IPS-18a (cell line): ENCODE data around the gene LYPD6B.

Experiments used
- H3K27ac ChIP-seq: one replicate; pipeline ENCODE4 v1.5.1; 2013; ENCODE audit warnings: low read length
- H3K27me3 ChIP-seq: one replicate; pipeline ENCODE4 v1.6.1; 2013; ENCODE audit warnings: mild to moderate bottlenecking, low read length; ENCODE audit not compliant: control insufficient read depth, insufficient read depth
- H3K36me3 ChIP-seq: one replicate; pipeline ENCODE4 v1.6.1; 2013; ENCODE audit warnings: low read depth, low read length; ENCODE audit not compliant: control insufficient read depth
- H3K4me1 ChIP-seq: one replicate; pipeline ENCODE4 v1.6.1; 2013; ENCODE audit warnings: low read depth, low read length; ENCODE audit not compliant: control insufficient read depth
- H3K4me3 ChIP-seq: one replicate; pipeline ENCODE4 v1.5.1; 2013; ENCODE audit warnings: low read length
- H3K9ac ChIP-seq: one replicate; pipeline ENCODE4 v1.6.1; 2013; ENCODE audit warnings: mild to moderate bottlenecking, low read length, moderate library complexity
- H3K9me3 ChIP-seq: one replicate; pipeline ENCODE4 v1.6.1; 2013; ENCODE audit warnings: low read depth, low read length; ENCODE audit not compliant: control insufficient read depth

LYPD6B gene

GRCh38 chr2:149136111-149136510, 97.6 kb downstream of the LYPD6B start:
- Histone ChIP-seq H3K27me3 (no peaks in the 10 kb centered on the region), H3K4me1 (peaks cover 3% of the 10 kb centered on the region), H3K9ac (no peak overlapping the region), H3K36me3 (no peaks in the 10 kb centered on the region), H3K4me3 (no peak overlapping the region), H3K9me3 (no peaks in the 10 kb centered on the region), H3K27ac (no peak overlapping the region)

DNA sequence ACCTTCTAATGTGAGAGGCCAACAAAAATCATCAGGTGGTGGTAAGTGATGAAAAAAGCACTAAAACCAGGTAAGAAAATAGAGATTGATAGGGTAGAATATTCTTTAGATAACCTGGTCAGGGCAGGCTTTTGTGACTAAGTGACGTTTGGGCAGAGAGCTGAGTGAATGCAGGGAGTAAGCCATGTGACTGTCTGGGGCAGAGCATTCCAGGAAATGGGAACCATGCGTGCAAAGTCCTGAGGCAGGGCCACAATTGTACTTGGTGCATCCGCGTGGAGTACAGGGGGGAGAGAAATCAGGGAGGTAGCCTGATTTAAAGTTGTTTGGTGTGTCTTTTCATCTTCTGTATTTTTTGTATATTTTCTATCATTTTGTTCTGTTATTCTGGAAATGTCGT, 102.5 kb downstream of the LYPD6B start:
- Histone ChIP-seq H3K4me1 (no peaks in the 10 kb centered on the region), H3K36me3 (no peaks in the 10 kb centered on the region), H3K27me3 (no peaks in the 10 kb centered on the region), H3K4me3 (no peak overlapping the region), H3K9me3 (no peaks in the 10 kb centered on the region), H3K9ac (no peak overlapping the region), H3K27ac (no peak overlapping the region)

DNA sequence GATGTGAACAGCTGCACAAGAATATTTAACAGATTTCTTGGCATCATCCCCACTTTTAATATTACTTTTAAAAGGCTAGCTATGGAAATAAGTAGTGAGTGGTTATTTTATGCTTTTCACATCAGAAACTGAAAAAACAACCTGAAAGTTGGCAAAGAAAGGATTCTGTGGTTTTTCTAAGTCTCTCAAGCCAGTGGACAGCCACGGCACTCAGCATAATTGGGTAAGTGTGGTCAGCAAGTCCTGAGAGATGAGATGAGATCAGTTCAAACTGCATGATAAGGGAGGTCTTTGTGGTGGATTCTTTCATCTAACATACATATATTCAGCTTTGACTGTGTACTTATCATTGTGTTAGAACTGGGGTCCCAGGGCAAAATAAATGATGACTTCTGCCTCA, 105.2 kb downstream of the LYPD6B start:
- Histone ChIP-seq H3K9me3 (no peaks in the 10 kb centered on the region), H3K9ac (no peak overlapping the region), H3K36me3 (no peaks in the 10 kb centered on the region), H3K4me1 (no peaks in the 10 kb centered on the region), H3K4me3 (no peak overlapping the region), H3K27ac (no peak overlapping the region), H3K27me3 (no peaks in the 10 kb centered on the region)

GRCh38 chr2:149145314-149146295, 107.1 kb downstream of the LYPD6B start:
- no peak overlapping the region for H3K9ac ChIP-seq

GRCh38 chr2:149146876-149147275, 108.4 kb downstream of the LYPD6B start:
- no peak overlapping the region for H3K9ac ChIP-seq
- no peaks in the 10 kb centered on the region for H3K36me3 ChIP-seq
- H3K4me1 ChIP-seq: no peaks in the 10 kb centered on the region
- no peak overlapping the region for H3K27ac ChIP-seq
- no peaks in the 10 kb centered on the region for H3K9me3 ChIP-seq
- no peaks in the 10 kb centered on the region for H3K27me3 ChIP-seq
- no peak overlapping the region for H3K4me3 ChIP-seq

More at GRCh38 chr2:149145314-149146295, 107.1 kb downstream of the LYPD6B start:
- no peaks in the 10 kb centered on the region for H3K9me3 ChIP-seq
- no peaks in the 10 kb centered on the region for H3K4me1 ChIP-seq
- no peak overlapping the region for H3K27ac ChIP-seq
- H3K36me3 ChIP-seq: no peaks in the 10 kb centered on the region
- no peaks in the 10 kb centered on the region for H3K27me3 ChIP-seq
- H3K4me3 ChIP-seq: no peak overlapping the region

DNA sequence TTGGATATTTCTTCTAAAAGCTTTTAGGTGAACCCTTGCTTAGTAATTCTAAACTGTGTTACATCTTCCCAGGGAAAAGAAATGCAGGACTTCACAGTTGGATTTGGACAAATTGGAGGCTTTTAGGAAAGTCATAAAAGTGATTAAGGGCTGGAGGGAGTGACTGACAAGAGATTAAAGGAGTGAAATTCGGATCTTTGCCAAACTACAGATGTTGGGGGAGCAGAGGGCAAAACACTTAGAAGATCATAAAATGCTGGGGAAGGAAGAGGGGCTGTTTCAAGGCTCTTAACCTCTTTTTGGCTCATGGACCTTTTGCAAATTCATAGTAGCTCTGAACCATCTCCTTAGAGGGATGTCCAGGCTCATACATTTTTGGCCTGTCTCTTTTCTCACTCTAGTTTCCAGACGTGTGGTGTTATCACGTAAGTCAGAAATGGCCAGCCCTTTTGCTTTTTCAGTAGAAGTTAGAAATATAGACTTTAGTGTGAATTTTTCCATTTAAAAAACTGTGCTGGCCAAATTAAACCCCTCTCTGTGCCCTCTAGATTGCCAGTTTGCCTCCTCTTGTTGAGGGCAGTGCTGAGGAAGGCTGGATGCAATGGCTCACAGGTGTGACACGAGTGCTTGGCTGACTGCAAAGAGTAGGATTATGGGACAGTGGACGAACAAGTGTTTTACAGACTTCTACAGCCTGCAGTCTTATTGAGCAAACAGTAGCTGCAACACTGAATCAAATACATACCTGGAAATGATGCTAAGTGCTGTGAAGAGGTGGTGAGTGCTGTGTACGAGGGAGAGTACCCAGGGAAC, 109.9 kb downstream of the LYPD6B start:
- H3K4me3 ChIP-seq: no peak overlapping the region
- H3K27ac ChIP-seq: no peak overlapping the region
- no peaks in the 10 kb centered on the region for H3K36me3 ChIP-seq
- H3K4me1 ChIP-seq: peaks cover 7% of the 10 kb centered on the region
- no peak overlapping the region for H3K9ac ChIP-seq
- H3K9me3 ChIP-seq: no peaks in the 10 kb centered on the region
- H3K27me3 ChIP-seq: no peaks in the 10 kb centered on the region

GRCh38 chr2:149149007-149149297, 110.5 kb downstream of the LYPD6B start:
- H3K27ac ChIP-seq: no peak overlapping the region
- H3K27me3 ChIP-seq: no peaks in the 10 kb centered on the region
- H3K36me3 ChIP-seq: no peaks in the 10 kb centered on the region
- H3K4me3 ChIP-seq: no peak overlapping the region
- H3K9ac ChIP-seq: no peak overlapping the region
- no peaks in the 10 kb centered on the region for H3K9me3 ChIP-seq
- H3K4me1 ChIP-seq: peaks cover 7% of the 10 kb centered on the region

DNA sequence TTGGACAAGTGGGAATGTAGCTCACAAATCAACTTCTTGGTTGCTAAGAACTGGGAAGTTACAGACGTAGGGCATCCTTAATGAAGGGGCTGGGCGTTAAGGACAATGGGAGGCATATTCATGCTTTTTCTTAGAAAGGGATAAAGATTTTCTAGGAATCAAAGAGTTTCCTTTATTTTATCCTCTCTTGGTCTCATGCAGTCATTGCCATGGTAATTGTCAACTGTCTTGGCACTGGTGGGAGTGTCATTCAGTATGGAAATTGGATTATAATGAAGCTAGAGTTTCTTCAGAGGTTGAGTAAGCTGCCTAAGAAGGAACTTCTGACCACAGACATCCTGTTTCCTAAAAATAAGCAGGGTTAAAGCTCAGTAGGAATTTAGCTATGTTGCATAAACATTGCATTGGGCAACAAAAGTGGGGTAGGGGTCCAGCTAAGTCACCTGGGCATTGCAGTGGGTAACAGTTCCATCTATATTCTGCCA, 114.0 kb downstream of the LYPD6B start:
- no peak overlapping the region for H3K9ac ChIP-seq
- H3K9me3 ChIP-seq: no peaks in the 10 kb centered on the region
- H3K4me1 ChIP-seq: peaks cover 7% of the 10 kb centered on the region
- H3K27me3 ChIP-seq: no peaks in the 10 kb centered on the region
- H3K36me3 ChIP-seq: no peaks in the 10 kb centered on the region
- H3K4me3 ChIP-seq: no peak overlapping the region
- no peak overlapping the region for H3K27ac ChIP-seq

- H3K27me3 ChIP-seq: no peaks in the 10 kb centered on the region
- H3K4me3 ChIP-seq: no peak overlapping the region
- H3K4me1 ChIP-seq: peaks cover 15% of the 10 kb centered on the region
- H3K9me3 ChIP-seq: no peaks in the 10 kb centered on the region
- H3K36me3 ChIP-seq: no peaks in the 10 kb centered on the region
- H3K27ac ChIP-seq: no peak overlapping the region
- no peak overlapping the region for H3K9ac ChIP-seq
Observed at GRCh38 chr2:149155196-149155969, 116.9 kb downstream of the LYPD6B start.

- Histone ChIP-seq H3K4me1 (peaks cover 15% of the 10 kb centered on the region), H3K27me3 (no peaks in the 10 kb centered on the region), H3K27ac (no peak overlapping the region), H3K9ac (no peak overlapping the region), H3K36me3 (no peaks in the 10 kb centered on the region), H3K9me3 (no peaks in the 10 kb centered on the region), H3K4me3 (no peak overlapping the region)
Observed at GRCh38 chr2:149155988-149156387, 117.5 kb downstream of the LYPD6B start.
